ENCODE results near the gene GPX5.

DNA sequence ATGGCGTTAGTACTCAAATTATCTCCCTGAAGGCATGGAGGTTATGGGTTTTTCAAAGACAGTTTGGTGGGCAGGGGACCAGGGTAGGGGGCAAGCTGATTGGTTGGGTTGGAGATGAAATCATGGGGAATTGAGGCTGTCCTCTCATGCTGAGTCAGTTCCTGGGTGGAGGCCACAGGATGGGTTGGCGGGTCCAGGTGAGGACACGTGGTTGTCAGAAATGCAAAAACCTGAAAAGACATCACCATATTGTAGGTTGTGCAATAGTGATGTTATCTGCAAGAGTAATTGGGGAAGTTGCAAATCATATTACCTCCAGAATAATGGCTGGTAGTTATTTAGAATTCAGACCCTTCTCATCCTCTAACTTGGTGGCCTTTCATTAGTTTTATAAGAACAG lies 40.2 kb upstream of the GPX5 start:
- TF ChIP-seq CTCF (IDR thresholded peaks at IDR 0.05) = no peak
- no peak for TF ChIP-seq POLR2A (IDR thresholded peaks at IDR 0.05)
